K562 (cell line): ENCODE data around the gene PAFAH1B1. TPM values are rescaled to one million over a fixed set of nuclear protein-coding genes. Genes with fewer than 3 reads are reported as not detected.

Experiments used
- ATAC-seq: fragments of 200-7000 bp; cut with Tn5 transposase; 3 replicates; pipeline ENCODE4 v1.9.1; 2020; ENCODE audit warnings: moderate library complexity
- BruUV-seq: library from RNA; stranded (reverse); fragments of 400-500 nt; replicated peaks from 2 replicates; lab custom pipeline; 2021; lab: Mats Ljungman, UMichigan
- CTCF ChIA-PET: fragments of 300-600 bp; formaldehyde crosslinking; extraction: SDS; loops from one replicate; lab custom pipeline; 2021; ENCODE audit warnings: low intra/inter-chr PET ratio; lab: Yijun Ruan, JAX
- POLR2A ChIA-PET: fragments of 300-600, 350-650 bp; sonication (Branson Sonifier 250); formaldehyde crosslinking; extraction: SDS; loops from one replicate; lab custom pipeline; 2021; ENCODE audit warnings: antibody characterized with exemption, inconsistent platforms; lab: Yijun Ruan, JAX
- DNase-seq, 4 experiments: peaks; one replicate each; pipeline versions ENCODE4 v3.0.0 to v3.0.0-alpha.2; 2011 to 2018; ENCODE audit warnings: low spot score in 3 of 4, mixed read lengths in 3 of 4; ENCODE audit errors: extremely low read depth in 1 of 4
- FAIRE-seq: peaks from 2 replicates; lab custom pipeline; 2011; peaks lifted over from hg19 to GRCh38; lab: Jason Lieb, UNC
- H2AFZ ChIP-seq: 2 replicates; pipeline ENCODE4 v1.6.0; 2011; ENCODE audit warnings: low read depth, low read length, control low read depth, inconsistent platforms
- H3K27ac ChIP-seq: fragments of 200-600 bp; 3 replicates; pipeline ENCODE4 v1.8.0; 2011; ENCODE audit warnings: low read depth, mild to moderate bottlenecking, control low read depth, inconsistent platforms, low read length, moderate library complexity, mixed read lengths; ENCODE audit errors: extremely low read depth
- H3K27me3 ChIP-seq, 2 experiments: fragments of 300-600 bp in 1 of 2; 2 replicates in 1 of 2; 3 replicates in 1 of 2; pipeline versions ENCODE4 v1.6.0 to v1.8.0; 2011; ENCODE audit warnings: inconsistent platforms in 2 of 2, low read length in 2 of 2, mild to moderate bottlenecking in 1 of 2, mixed read lengths in 1 of 2, moderate library complexity in 1 of 2; ENCODE audit not compliant: control insufficient read depth in 2 of 2, insufficient read depth in 2 of 2
- H3K36me3 ChIP-seq: fragments of 300-600 bp; 3 replicates; pipeline ENCODE4 v1.8.0; 2011; ENCODE audit warnings: mild to moderate bottlenecking, low read length, inconsistent platforms; ENCODE audit not compliant: control insufficient read depth, insufficient read depth
- H3K4me1 ChIP-seq, 2 experiments: fragments of 200-600 bp in 1 of 2; replicated peaks in 1 of 2; 2 replicates in 1 of 2; 3 replicates in 1 of 2; pipeline versions ENCODE4 v1.5.1 to v1.8.0; 2011; ENCODE audit warnings: inconsistent platforms in 2 of 2, low read length in 2 of 2, mild to moderate bottlenecking in 1 of 2, mixed read lengths in 1 of 2, moderate library complexity in 1 of 2; ENCODE audit not compliant: control insufficient read depth in 2 of 2, insufficient read depth in 2 of 2
- H3K4me2 ChIP-seq: 2 replicates; pipeline ENCODE4 v1.6.1; 2011; ENCODE audit warnings: low read length, control low read depth, inconsistent platforms, mixed read lengths; ENCODE audit not compliant: insufficient read depth
- H3K4me3 ChIP-seq: fragments of 200-600 bp; sonication (generic), shearing (Covaris generic); 2 replicates; pipeline ENCODE4 v1.5.1; 2016; ENCODE audit warnings: control low read depth, inconsistent platforms
- H3K79me2 ChIP-seq: fragments of 200-600 bp; 3 replicates; pipeline ENCODE4 v1.8.0; 2011; ENCODE audit warnings: low read length, inconsistent platforms; ENCODE audit not compliant: control insufficient read depth, insufficient read depth
- H3K9ac ChIP-seq, 2 experiments: 2 replicates each; pipeline versions ENCODE4 v1.6.0 to v1.6.1; 2011; ENCODE audit warnings: low read depth in 2 of 2, low read length in 2 of 2, control low read depth in 1 of 2, inconsistent platforms in 1 of 2, mild to moderate bottlenecking in 1 of 2, mixed read lengths in 1 of 2; ENCODE audit not compliant: insufficient read depth in 1 of 2
- H3K9me1 ChIP-seq: one replicate; pipeline ENCODE4 v1.6.0; 2011; ENCODE audit warnings: inconsistent platforms, mild to moderate bottlenecking, low read length, moderate library complexity; ENCODE audit not compliant: control insufficient read depth, insufficient read depth
- H3K9me3 ChIP-seq: replicated peaks from 2 replicates; pipeline ENCODE4 v1.5.1; 2011; ENCODE audit warnings: low read depth, low read length, inconsistent platforms; ENCODE audit not compliant: control insufficient read depth, insufficient read depth
- H4K20me1 ChIP-seq: replicated peaks from 2 replicates; pipeline ENCODE4 v1.6.1; 2011; ENCODE audit warnings: low read length, inconsistent platforms, mixed read lengths; ENCODE audit not compliant: control insufficient read depth, insufficient read depth
- ATF2 ChIP-seq: sonication (generic); formaldehyde crosslinking; IDR thresholded peaks from 2 replicates; pipeline ENCODE4 v1.8.1; 2022; ENCODE audit warnings: missing genetic modification reagents
- C11orf30 ChIP-seq: fragments of 450-650 bp; IDR thresholded peaks from 2 replicates; pipeline ENCODE4 v1.6.1; 2016; ENCODE audit warnings: low read depth, mild to moderate bottlenecking
- ELF1 ChIP-seq: fragments of 200-800 bp; sonication (Bioruptor generic); IDR thresholded peaks from 2 replicates; pipeline ENCODE4 v1.6.1; 2016; ENCODE audit warnings: missing genetic modification characterization, missing compliant biosample characterization
- GABPA ChIP-seq: fragments of 200-800 bp; sonication (Bioruptor generic); conservative IDR thresholded peaks from 2 replicates; pipeline ENCODE4 v1.6.1; 2016; ENCODE audit warnings: low read depth, missing genetic modification characterization, missing compliant biosample characterization
- HMGXB4 ChIP-seq: sonication (generic); formaldehyde crosslinking; IDR thresholded peaks from 2 replicates; pipeline ENCODE4 v1.8.1; 2023; ENCODE audit warnings: mild to moderate bottlenecking, missing genetic modification reagents
- MCM3 ChIP-seq: fragments of 450-650 bp; IDR thresholded peaks from 2 replicates; pipeline ENCODE4 v1.6.1; 2016
- MEIS2 ChIP-seq: fragments of 450-650 bp; IDR thresholded peaks from 2 replicates; pipeline ENCODE4 v1.6.1; 2014; ENCODE audit warnings: mild to moderate bottlenecking; ENCODE audit not compliant: partially characterized antibody
- NCOA4 ChIP-seq: fragments of 450-650 bp; IDR thresholded peaks from 2 replicates; pipeline ENCODE4 v1.6.1; 2018; ENCODE audit warnings: mild to moderate bottlenecking; ENCODE audit not compliant: partially characterized antibody
- PTTG1 ChIP-seq: fragments of 450-650 bp; IDR thresholded peaks from 2 replicates; pipeline ENCODE4 v1.6.1; 2016; ENCODE audit warnings: low read depth, mild to moderate bottlenecking, missing genetic modification characterization, missing compliant biosample characterization
- SMARCA5 ChIP-seq: fragments of 450-650 bp; IDR thresholded peaks from 2 replicates; pipeline ENCODE4 v1.6.1; 2016
- SNRNP70 ChIP-seq: fragments of 200-400 bp; formaldehyde crosslinking; optimal IDR thresholded peaks from 2 replicates; pipeline ENCODE3; 2017; ENCODE audit warnings: low read depth, low read length
- ZNF184 ChIP-seq: sonication (generic); formaldehyde crosslinking; IDR thresholded peaks from 2 replicates; pipeline ENCODE4 v1.5.0; 2020; ENCODE audit warnings: missing genetic modification reagents
- ZNF408 ChIP-seq: fragments of 250-450 bp; sonication (Bioruptor Pico); IDR thresholded peaks from 2 replicates; pipeline ENCODE4 v1.4.0; 2020; ENCODE audit warnings: low read depth, mild to moderate bottlenecking, moderate library complexity
- ZNF583 ChIP-seq: fragments of 250-450 bp; sonication (Bioruptor Pico); IDR thresholded peaks from 2 replicates; pipeline ENCODE4 v1.4.0; 2020
- ZNF589 ChIP-seq: fragments of 200-800 bp; sonication (Bioruptor generic); IDR thresholded peaks from 2 replicates; pipeline ENCODE4 v1.6.1; 2016; ENCODE audit warnings: low read depth, missing genetic modification characterization, missing compliant biosample characterization
- ZNF609 ChIP-seq: sonication (generic); formaldehyde crosslinking; IDR thresholded peaks from 2 replicates; pipeline ENCODE4 v1.8.1; 2023; ENCODE audit warnings: missing genetic modification reagents, mild to moderate bottlenecking, borderline replicate concordance
- ZNF830 ChIP-seq: fragments of 250-450 bp; sonication (Bioruptor Pico); IDR thresholded peaks from 2 replicates; pipeline ENCODE4 v1.5.0; 2021; ENCODE audit warnings: mild to moderate bottlenecking
- WGBS: fragments of 100-300 bp; shearing (Covaris generic); methylation state at CpG from one replicate; pipeline ENCODE4 v1.1.6; 2016; ENCODE audit warnings: low coverage, mixed read lengths; ENCODE audit not compliant: insufficient coverage; ENCODE audit errors: missing lambda C conversion rate; 5-methylcytosine and 5-hydroxymethylcytosine counted together
- in situ Hi-C: fragments of 300-500 bp; cut with MboI; formaldehyde crosslinking; loops from 4 replicates; pipeline ENCODE4 v1.15.0; 2018; ENCODE audit warnings: inconsistent platforms, mixed read lengths
- intact Hi-C: fragments of 100-400 bp; cut with micrococcal nuclease; formaldehyde crosslinking; loops from 2 replicates; pipeline ENCODE4 v1.14.2; 2022
- polyA plus RNA-seq, 8 experiments: library from polyadenylated mRNA; depleted of rRNA in 4 of 8; stranded (reverse) in 5 of 8; unstranded in 3 of 8; fragments of >200 nt; fragmentation: Nextera tagmentation in 2 of 8; fragmentation: Illumina TruSeq in 1 of 8; extraction: Ambion mirVana in 2 of 8; extraction: Trizol in 1 of 8; gene quantifications; 2 replicates each; pipeline versions ENCODE4 v1.2.1 to v1.2.3, GENCODE V29; 2011 to 2014; ENCODE audit warnings: inconsistent platforms in 1 of 8, missing spikeins in 1 of 8
- total RNA-seq, 7 experiments: library from RNA; depleted of rRNA in 6 of 7; stranded (reverse); fragments of >200 nt in 6 of 7; fragmentation: Illumina TruSeq in 2 of 7; extraction: Trizol in 2 of 7; gene quantifications; 2 replicates each; pipeline versions ENCODE4 v1.2.1 to v1.2.3, GENCODE V29; 2011 to 2021; ENCODE audit warnings: low replicate concordance in 1 of 7

Gene PAFAH1B1
- total and polyA plus RNA-seq, 9 of the 15 experiments (the other 6 are each of a cell fraction or from before 2014, with no cell fraction given) = 23.3 to 66.4 (median 40.2) TPM

GRCh38 chr17:2672026-2672425 lies 78.6 kb downstream of the PAFAH1B1 start:
- POLR2A ChIA-PET = interaction anchor here (0.8 to 1.6 kb wide), 2 partner anchors 9 to 15 kb away, joined by 3 to 4 read pairs; no protein-coding TSS in a partner anchor
- Histone ChIP-seq H3K4me1 (no peaks in the 10 kb centered on the region), H2AFZ (no peak overlapping the region), H3K9ac (no peak overlapping the region), H3K4me3 (no peak overlapping the region), H3K4me2 (no peak overlapping the region), H3K36me3 (peaks cover 76% of the 10 kb centered on the region; the same call in 2 of the 3 replicates), H4K20me1 (no peaks in the 10 kb centered on the region), H3K27me3 (no peaks in the 10 kb centered on the region), H3K27ac (no peak overlapping the region), H3K9me1 (no peaks in the 10 kb centered on the region), H3K79me2 (no peaks in the 10 kb centered on the region), H3K9me3 (no peaks in the 10 kb centered on the region)
- DNase-seq = no peak
- WGBS = 80% methylated on average over 5 of the region's 5 CpGs
- intact Hi-C loops (loop anchor here (10.0 kb wide), 1 partner anchor 77 kb away; the partner anchor contains the start of gene PAFAH1B1), in situ Hi-C loops (no loop called here)
- CTCF ChIA-PET = no interaction called here
- FAIRE-seq = no peak
- no TSS peak for BruUV-seq
- ATAC-seq = no peak
- TF ChIP-seq NCOA4 = no peak
- no peak for TF ChIP-seq ZNF589
- TF ChIP-seq ELF1 (tag) = no peak
- no peak for TF ChIP-seq HMGXB4 (CRISPR knock-in tag)
- TF ChIP-seq PTTG1 (tag) = no peak
- no peak for TF ChIP-seq ZNF583
- no peak for TF ChIP-seq ATF2
- no peak for TF ChIP-seq C11orf30
- no peak for TF ChIP-seq ZNF609
- no peak for TF ChIP-seq ZNF408 (CRISPR knock-in tag)
- no peak for TF ChIP-seq SMARCA5
- TF ChIP-seq GABPA = no peak
- TF ChIP-seq SNRNP70 = no peak
- no peak for TF ChIP-seq MCM3
- no peak for TF ChIP-seq ZNF184 (CRISPR knock-in tag)
- TF ChIP-seq ZNF830 (CRISPR knock-in tag) = no peak
- no peak for TF ChIP-seq MEIS2
